ENCODE data around the gene UBE4A.

GRCh38 chr11:118341815-118342489 lies 17.4 kb upstream of the UBE4A start:
- TF ChIP-seq, protein P1, sequence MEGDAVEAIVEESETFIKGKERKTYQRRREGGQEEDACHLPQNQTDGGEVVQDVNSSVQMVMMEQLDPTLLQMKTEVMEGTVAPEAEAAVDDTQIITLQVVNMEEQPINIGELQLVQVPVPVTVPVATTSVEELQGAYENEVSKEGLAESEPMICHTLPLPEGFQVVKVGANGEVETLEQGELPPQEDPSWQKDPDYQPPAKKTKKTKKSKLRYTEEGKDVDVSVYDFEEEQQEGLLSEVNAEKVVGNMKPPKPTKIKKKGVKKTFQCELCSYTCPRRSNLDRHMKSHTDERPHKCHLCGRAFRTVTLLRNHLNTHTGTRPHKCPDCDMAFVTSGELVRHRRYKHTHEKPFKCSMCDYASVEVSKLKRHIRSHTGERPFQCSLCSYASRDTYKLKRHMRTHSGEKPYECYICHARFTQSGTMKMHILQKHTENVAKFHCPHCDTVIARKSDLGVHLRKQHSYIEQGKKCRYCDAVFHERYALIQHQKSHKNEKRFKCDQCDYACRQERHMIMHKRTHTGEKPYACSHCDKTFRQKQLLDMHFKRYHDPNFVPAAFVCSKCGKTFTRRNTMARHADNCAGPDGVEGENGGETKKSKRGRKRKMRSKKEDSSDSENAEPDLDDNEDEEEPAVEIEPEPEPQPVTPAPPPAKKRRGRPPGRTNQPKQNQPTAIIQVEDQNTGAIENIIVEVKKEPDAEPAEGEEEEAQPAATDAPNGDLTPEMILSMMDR (IDR thresholded peaks at IDR 0.05) = no peak
- TF ChIP-seq POLR2AphosphoS5 (IDR thresholded peaks at IDR 0.05) = no peak
